Choroid plexus epithelial cell (primary cell): ENCODE measurements around the gene SETDB1.
A peak's percentile ranks its signal among the peaks of the same experiment; 100 is the strongest.

Experiments
- DNase-seq: peaks from one replicate; pipeline ENCODE4 v3.0.0-alpha.2; 2010; ENCODE audit warnings: low read depth
- H3K4me3 ChIP-seq: 2 replicates; pipeline ENCODE4 v1.5.1; 2011; ENCODE audit warnings: low read depth, mild to moderate bottlenecking, control low read depth, low read length, moderate library complexity
- CTCF ChIP-seq: conservative IDR thresholded peaks from 2 replicates; pipeline ENCODE4 v1.5.1; 2011; ENCODE audit warnings: low read depth, mild to moderate bottlenecking, control low read depth, inconsistent platforms, low read length, moderate library complexity

The SETDB1 gene

GRCh38 chr1:150974580-150975478, 48.7 kb downstream of the SETDB1 start, which contains the start of gene CERS2:
Gene CERS2, minus strand, starts transcription at chr1:150974835. Its CDS starts 5,745 bp downstream, at chr1:150969090.
- TF ChIP-seq CTCF = no peak
- peak; percentile 76 for DNase-seq

GRCh38 chr1:150976401-150976821, 50.2 kb downstream of the SETDB1 start:
- no peak for DNase-seq
- no peak overlapping the region for H3K4me3 ChIP-seq

More at GRCh38 chr1:150974580-150975478, 48.7 kb downstream of the SETDB1 start, which contains the start of gene CERS2:
- H3K4me3 ChIP-seq = peak within 1 kb of the TSS; percentile 90

GRCh38 chr1:150976879-150977694, 50.9 kb downstream of the SETDB1 start:
- no peak for DNase-seq
- no peak overlapping the region for H3K4me3 ChIP-seq
- no peak for TF ChIP-seq CTCF

More at GRCh38 chr1:150976401-150976821, 50.2 kb downstream of the SETDB1 start:
- TF ChIP-seq CTCF = no peak

GRCh38 chr1:150979092-150980056, 53.2 kb downstream of the SETDB1 start:
- TF ChIP-seq CTCF = peak; percentile 100
- DNase-seq = peak; percentile 91
- H3K4me3 ChIP-seq = peak overlapping the region; percentile 45

GRCh38 chr1:150981177-150981804, 55.1 kb downstream of the SETDB1 start:
- no peak overlapping the region for H3K4me3 ChIP-seq
- TF ChIP-seq CTCF = no peak
- DNase-seq = no peak
